Measurements from ENCODE around the gene ADAMTS6. TPM values are rescaled to one million over a fixed set of nuclear protein-coding genes. Genes with fewer than 3 reads are reported as not detected.
"Not testable (repeated sequence)": the region's sequence is repeated elsewhere in the genome, so short reads cannot be mapped to it uniquely, and the experiment has no call there.

ADAMTS6 gene
- total RNA-seq, 2 donors from 2014 or later: 0.91 to 20.7 TPM

DNA sequence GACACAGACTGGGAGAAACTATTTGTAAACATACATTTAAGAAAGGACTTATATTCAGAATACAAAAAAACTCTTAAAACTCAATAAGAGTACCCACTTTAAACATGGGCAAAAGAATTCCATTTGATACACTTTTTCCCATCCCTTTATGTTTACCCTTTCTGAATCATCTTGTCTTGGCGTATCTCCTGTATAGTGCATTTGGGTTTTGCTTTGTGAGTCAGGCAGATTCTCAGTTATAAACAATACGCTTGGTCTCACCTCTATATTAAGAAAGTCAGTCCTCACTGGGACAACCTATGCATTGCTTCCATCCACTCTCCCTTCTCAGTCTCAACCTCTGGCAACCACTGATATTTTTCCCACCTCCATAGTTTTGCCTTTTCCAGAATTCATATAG is 27.3 kb upstream of the ADAMTS6 start:
- TF ChIP-seq POLR2AphosphoS5 (IDR thresholded peaks at IDR 0.05): no peak
- TF ChIP-seq, protein P1, sequence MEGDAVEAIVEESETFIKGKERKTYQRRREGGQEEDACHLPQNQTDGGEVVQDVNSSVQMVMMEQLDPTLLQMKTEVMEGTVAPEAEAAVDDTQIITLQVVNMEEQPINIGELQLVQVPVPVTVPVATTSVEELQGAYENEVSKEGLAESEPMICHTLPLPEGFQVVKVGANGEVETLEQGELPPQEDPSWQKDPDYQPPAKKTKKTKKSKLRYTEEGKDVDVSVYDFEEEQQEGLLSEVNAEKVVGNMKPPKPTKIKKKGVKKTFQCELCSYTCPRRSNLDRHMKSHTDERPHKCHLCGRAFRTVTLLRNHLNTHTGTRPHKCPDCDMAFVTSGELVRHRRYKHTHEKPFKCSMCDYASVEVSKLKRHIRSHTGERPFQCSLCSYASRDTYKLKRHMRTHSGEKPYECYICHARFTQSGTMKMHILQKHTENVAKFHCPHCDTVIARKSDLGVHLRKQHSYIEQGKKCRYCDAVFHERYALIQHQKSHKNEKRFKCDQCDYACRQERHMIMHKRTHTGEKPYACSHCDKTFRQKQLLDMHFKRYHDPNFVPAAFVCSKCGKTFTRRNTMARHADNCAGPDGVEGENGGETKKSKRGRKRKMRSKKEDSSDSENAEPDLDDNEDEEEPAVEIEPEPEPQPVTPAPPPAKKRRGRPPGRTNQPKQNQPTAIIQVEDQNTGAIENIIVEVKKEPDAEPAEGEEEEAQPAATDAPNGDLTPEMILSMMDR (IDR thresholded peaks at IDR 0.05): no peak
- no peak for TF ChIP-seq POLR2A (IDR thresholded peaks at IDR 0.05)
- DNase-seq (ENCODE audit: low spot score): no peak
- no peaks in the 10 kb centered on the region for H3K27me3 ChIP-seq (replicated peaks; ENCODE audit: insufficient read depth)
- no peaks in the 10 kb centered on the region for H3K4me1 ChIP-seq (replicated peaks)
- no peaks in the 10 kb centered on the region for H3K36me3 ChIP-seq
- H3K27ac ChIP-seq: no peak overlapping the region
- no peak overlapping the region for H3K4me3 ChIP-seq
- intact Hi-C loops (cut with DNase I): no loop called here
- 91% methylated on average over 2 of the region's 2 CpGs for WGBS
- H3K9me3 ChIP-seq: no peaks in the 10 kb centered on the region

DNA sequence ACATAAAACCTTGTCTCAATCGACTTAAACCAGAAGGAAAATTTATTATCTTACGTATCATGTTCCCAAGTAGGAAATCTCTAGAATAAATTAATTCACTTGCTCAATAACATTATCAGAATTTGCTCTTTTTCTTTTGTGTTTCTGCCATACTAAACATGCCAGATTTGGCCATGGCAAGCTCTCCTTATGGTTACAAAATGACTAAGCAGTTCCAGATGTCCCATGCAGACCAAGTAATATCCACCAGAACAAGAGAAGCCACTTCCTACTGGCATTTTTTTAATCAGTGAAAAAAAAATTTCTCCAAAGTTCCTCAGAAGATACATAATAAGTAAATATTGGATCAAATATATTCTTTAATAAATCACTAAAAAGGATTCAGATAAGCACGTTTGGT is 25.2 kb upstream of the ADAMTS6 start:
- no peaks in the 10 kb centered on the region for H3K27me3 ChIP-seq (replicated peaks; ENCODE audit: insufficient read depth)
- H3K36me3 ChIP-seq: no peaks in the 10 kb centered on the region
- DNase-seq (ENCODE audit: low spot score): no peak
- H3K4me3 ChIP-seq: no peak overlapping the region
- no peaks in the 10 kb centered on the region for H3K9me3 ChIP-seq
- intact Hi-C loops (cut with DNase I): no loop called here
- TF ChIP-seq POLR2AphosphoS5 (IDR thresholded peaks at IDR 0.05) (no peak), POLR2A (IDR thresholded peaks at IDR 0.05) (no peak)
- TF ChIP-seq, protein P1 (IDR thresholded peaks at IDR 0.05): no peak
- 75% methylated on average over 3 of the region's 3 CpGs for WGBS
- H3K27ac ChIP-seq: no peak overlapping the region
- no peaks in the 10 kb centered on the region for H3K4me1 ChIP-seq (replicated peaks)

DNA sequence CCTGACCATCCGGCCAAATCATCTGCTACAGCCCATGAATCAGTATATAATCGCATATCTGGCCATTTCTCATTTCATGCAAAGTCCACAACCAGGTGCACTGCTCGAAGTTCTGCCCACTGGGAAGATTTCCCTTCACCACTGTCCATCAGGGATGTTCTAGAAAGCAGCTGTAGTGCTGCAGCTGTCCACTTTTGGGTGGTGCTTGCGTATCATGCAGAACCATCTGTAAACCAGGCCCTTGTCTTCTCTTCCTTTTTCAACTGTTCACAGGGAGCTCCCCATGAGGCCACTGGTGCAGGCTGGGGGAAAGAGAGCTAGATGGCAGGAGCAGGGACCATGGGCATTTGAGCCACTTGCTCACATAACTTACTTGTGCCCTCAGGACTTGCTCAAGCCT is 7.4 kb upstream of the ADAMTS6 start:
- intact Hi-C loops (cut with DNase I): no loop called here
- no peaks in the 10 kb centered on the region for H3K36me3 ChIP-seq
- no peaks in the 10 kb centered on the region for H3K27me3 ChIP-seq (replicated peaks; ENCODE audit: insufficient read depth)
- WGBS: 95% methylated on average over 4 of the region's 4 CpGs
- no peaks in the 10 kb centered on the region for H3K4me1 ChIP-seq (replicated peaks)
- H3K4me3 ChIP-seq: no peak overlapping the region
- no peak for DNase-seq (ENCODE audit: low spot score)
- TF ChIP-seq, protein P1 (IDR thresholded peaks at IDR 0.05): no peak
- TF ChIP-seq POLR2A (IDR thresholded peaks at IDR 0.05) (no peak), POLR2AphosphoS5 (IDR thresholded peaks at IDR 0.05) (no peak)
- H3K9me3 ChIP-seq: no peaks in the 10 kb centered on the region
- no peak overlapping the region for H3K27ac ChIP-seq

DNA sequence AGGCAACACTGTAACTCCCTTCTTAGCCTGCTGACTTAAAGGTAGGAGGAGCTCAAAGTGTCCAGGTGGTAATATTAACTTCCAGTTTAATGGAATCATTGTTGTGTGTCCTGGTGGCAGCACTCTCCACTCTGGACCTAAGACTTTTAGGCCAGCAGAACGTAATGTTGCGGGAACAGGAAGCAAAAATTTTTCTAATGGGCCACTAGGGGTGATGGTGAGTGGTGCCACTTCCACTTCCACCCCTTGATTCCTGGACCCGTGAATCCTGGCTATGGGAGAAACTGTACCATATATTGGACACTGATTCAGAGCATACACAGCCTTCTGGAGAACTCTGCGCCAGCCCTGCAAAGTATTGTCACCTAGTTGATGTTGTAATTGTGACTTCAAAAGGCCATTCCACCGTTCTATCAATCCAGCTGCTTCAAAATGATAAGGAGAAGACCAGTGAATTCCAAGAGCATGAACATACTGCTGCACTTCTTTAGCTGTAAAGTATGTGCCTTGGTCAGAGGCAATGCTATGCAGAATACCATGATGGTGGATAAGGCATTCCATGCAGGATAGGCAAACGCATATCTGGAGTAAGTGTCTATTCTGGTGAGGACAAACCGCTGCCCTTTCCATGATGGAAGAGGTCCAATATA is 6.4 kb upstream of the ADAMTS6 start:
- DNase-seq (ENCODE audit: low spot score); H3K27ac ChIP-seq; intact Hi-C loops (cut with DNase I); H3K36me3 ChIP-seq; H3K4me1 ChIP-seq (replicated peaks); H3K4me3 ChIP-seq; H3K9me3 ChIP-seq; H3K27me3 ChIP-seq (replicated peaks; ENCODE audit: insufficient read depth): not testable (repeated sequence)
- WGBS: 90% methylated on average over 7 of the region's 7 CpGs

DNA sequence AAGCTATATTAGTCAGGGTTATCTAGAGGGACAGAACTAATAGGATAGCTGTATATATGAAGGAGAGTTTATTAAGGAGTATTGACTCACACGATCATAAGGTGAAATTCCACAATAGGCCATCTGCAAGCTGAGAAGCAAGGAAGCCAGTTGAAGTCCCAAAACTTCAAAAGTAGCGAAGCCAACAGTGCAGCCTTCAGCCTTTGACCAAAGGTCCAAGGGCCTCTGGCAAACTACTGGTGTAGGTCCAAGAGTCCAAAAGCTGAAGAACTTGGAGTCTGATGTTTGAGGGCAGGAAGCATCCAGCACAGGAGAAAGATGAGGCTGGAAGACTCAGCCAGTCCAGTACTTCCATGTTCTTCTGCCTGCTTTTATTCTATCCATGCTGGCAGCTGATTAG is 5.1 kb upstream of the ADAMTS6 start:
- 88% methylated on average over 2 of the region's 2 CpGs for WGBS
- H3K4me1 ChIP-seq (replicated peaks); H3K36me3 ChIP-seq; H3K27ac ChIP-seq; intact Hi-C loops (cut with DNase I); H3K9me3 ChIP-seq; H3K4me3 ChIP-seq; DNase-seq (ENCODE audit: low spot score); H3K27me3 ChIP-seq (replicated peaks; ENCODE audit: insufficient read depth): not testable (repeated sequence)

DNA sequence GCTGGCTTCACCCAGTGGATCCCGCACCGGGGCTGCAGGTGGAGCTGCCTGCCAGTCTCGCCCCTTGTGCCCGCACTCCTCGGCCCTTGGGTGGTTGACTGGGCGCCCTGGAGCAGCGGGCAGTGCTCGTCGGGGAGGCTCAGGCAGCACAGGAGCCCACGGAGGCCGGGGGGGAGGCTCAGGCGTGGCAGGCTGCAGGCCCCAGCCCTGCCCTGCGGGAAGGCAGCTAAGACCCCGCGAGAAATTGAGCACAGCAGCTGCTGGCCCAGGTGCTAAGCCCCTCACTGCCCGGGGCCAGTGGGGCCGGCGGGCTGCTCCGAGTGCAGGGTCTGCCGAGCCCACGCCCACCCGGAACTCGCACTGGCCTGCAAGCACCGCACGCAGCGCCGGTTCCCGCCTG is 3.7 kb upstream of the ADAMTS6 start:
- intact Hi-C loops (cut with DNase I): no loop called here
- peaks cover 2% of the 10 kb centered on the region for H3K4me1 ChIP-seq (replicated peaks)
- TF ChIP-seq POLR2AphosphoS5 (IDR thresholded peaks at IDR 0.05): no peak
- TF ChIP-seq, protein P1 (IDR thresholded peaks at IDR 0.05): no peak
- TF ChIP-seq POLR2A (IDR thresholded peaks at IDR 0.05): no peak
- WGBS: 94% methylated on average over 28 of the region's 28 CpGs
- H3K27ac ChIP-seq: no peak overlapping the region
- no peaks in the 10 kb centered on the region for H3K27me3 ChIP-seq (replicated peaks; ENCODE audit: insufficient read depth)
- no peak overlapping the region for H3K4me3 ChIP-seq
- no peak for DNase-seq (ENCODE audit: low spot score)
- no peaks in the 10 kb centered on the region for H3K9me3 ChIP-seq
- H3K36me3 ChIP-seq: no peaks in the 10 kb centered on the region
